Measurements from ENCODE around the gene DSN1.

The DSN1 gene

DNA sequence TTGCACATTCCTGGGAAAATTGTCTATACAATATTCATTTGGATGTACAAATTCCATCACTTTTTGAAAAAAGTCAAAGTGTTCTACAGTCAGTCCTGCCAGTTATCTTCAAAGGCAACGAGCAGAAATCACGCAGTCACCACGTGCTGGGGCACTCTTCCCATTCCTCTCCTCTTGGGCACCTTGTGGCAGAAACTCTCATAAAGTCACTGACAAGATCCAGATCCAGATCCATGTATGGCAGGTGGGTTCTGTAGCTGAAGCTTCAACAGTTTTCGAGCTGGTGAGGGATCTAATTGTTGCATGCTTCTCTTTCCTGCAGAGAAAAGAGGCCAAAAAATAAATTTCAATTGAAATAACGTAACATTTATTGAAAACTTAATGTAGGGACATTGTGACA lies 21.0 kb downstream of the DSN1 start:
- DNase-seq (ENCODE audit: low read depth): no peak

DNA sequence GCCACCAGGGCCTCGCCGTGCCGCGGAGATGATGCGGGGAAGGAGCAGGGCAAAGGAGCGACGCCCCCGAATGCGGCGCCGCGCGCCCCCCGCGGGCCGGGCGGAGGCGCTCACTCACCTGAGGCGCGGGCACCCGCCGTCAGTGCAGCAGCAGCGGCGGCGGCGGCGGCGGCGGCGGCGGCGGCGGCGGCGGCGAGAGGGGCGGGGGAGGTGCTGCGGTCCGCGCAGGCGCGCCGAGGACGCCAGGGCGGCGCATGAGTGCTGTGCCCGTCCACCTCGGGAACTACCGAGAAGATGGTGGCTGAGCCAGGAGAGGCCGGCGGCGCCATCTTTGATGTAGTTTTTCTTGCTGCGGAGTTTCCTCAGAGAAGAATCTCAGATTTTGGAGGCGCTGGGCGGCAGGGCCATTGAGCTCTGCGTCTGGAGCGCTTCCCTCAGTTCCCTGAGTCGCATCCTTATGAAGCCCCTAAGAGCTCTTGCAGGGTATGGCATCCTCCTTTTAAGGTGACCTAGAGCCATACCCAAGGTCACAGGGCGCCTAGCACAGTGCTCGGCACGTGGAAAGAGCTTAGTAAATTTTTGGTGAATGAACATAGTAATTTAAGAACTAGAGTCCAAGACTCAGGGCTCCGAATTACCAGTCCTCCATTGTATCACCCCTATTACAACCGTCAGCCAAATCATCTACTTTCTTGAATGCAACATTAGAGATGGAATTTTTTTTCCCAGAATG lies 27.5 kb downstream of the DSN1 start, which contains the start of gene NDRG3:
NDRG3 (minus strand) TSS at position 164 of the 733 bp plus-strand sequence. CDS start 24,355 bp downstream, outside the sequence.
- peak; percentile 85 for DNase-seq (ENCODE audit: low read depth)

DNA sequence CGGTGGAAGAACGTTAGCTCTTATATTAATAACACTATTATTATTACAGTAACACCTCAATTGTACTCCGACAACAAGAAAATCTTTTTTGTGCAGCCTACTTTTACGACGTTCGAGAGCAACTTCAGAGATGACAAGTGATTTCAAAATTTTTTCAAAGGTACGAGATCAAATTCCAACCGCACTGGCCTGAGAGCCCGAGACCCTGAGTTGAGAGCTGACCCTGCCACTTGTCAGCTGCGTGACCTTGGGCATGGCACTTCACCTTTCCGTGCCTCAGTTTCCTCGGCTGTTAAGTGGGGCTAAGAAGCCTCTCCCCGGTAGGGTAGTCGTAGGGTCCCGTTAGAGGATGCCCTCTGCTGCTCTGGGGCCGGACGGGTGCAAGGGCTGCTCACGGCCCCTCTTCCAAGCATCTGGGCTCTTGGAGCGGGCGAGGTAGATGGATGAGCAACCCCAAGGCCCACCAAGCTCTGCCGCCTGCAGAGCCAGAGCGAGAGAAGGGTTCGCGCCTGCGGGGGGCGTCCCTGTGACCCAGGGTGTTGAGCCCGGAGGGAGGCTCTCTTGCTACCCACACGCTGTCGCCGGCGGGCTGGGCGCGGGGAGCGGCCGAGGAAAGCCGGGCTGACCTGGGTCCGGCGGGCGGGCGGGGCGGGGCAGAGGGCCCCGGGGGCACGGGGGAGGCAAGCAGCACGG lies 28.2 kb downstream of the DSN1 start:
- no peak for DNase-seq (ENCODE audit: low read depth)

DNA sequence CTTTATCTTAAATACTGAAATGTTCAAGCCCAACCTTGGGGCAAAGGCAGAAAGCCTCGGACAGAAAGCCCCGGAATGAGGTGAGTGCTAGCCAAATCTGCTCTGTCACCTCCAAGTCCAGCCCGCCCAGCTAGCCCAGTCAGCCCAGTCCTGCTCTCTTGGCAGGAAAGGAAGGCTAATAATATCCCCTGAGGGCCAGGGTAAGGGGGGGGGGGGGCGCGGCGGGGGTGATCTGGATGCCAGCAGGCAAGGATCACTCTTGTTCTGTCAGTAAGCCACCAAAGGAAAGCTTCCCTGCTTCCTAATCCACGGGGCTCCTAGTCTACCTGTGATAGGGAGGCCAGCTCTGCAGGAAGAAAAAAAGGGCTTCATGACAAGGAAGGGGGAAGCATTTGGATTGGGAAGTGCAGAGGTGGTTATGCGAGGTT lies 28.8 kb downstream of the DSN1 start:
- no peak for DNase-seq (ENCODE audit: low read depth)

DNA sequence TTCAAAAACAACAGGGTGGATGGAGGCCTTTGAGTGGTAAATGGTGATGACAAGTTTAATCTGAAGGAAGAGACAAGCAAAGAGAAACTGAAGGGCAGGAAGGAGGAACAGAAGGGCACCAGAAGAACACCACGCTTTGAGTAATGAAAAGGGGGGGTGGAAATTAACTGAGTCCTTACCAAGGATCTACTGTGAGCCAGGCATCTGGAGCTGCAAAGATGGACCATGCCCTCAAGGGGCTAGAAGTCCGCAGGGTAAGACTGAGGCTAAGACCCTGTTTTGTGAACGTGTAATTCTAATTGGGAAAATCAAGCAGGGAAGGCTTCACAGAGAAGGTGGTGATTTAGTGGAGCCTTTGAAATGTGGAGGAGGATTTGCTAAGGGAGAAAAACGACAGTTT lies 29.3 kb downstream of the DSN1 start:
- DNase-seq (ENCODE audit: low read depth): no peak

DNA sequence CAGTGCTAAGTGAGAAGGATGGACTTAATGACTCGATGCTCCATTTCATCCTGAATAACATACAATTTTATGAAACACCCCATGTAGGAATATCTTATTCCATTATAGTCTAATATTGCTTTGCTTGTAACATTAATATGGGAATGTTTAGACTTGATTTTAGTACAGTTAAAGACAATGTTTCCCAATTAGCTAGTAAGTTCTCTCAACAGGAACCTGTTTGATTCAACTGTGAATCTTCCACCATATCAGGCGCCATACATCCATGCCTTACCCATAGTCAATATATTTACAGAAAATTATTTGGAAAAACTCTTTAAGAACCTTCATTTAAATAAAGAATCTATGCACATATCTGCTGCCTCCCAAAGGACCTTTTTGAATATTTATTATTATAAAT lies 31.0 kb downstream of the DSN1 start:
- no peak for DNase-seq (ENCODE audit: low read depth)

DNA sequence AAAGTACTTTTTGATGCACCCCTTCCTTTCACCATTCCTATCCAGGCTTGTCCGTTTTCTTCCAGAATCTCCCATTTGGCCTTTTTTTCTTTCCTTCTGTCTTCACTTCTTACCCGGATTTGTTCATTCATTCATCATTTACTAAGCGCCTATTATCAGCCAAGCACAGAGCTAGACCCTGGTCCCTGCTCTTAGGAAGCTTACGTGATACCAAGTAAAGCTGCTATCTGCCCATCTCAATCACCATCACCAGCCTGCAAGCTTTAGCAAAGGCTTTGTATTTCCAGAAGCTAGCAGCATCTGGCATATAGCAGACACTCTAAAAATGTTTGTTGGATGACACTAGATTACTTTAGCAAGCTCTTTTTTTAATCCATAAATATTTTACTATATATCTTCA lies 32.5 kb downstream of the DSN1 start:
- DNase-seq (ENCODE audit: low read depth): no peak

DNA sequence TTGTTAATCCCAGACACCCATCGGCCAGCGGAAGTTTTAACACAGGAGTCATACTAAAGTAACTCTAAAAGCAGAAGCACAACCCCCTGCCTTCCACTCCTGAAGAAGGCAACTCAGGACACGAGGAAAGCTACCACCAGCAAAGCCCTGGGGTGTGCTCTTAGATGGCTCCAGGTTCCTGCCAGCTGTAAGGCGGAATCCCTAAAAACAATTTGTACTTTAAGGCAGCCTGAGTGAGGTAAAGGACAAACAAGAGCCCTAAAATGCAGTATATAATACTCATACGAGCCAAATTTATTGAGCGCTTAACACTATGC lies 36.4 kb downstream of the DSN1 start:
- DNase-seq (ENCODE audit: low read depth): no peak

DNA sequence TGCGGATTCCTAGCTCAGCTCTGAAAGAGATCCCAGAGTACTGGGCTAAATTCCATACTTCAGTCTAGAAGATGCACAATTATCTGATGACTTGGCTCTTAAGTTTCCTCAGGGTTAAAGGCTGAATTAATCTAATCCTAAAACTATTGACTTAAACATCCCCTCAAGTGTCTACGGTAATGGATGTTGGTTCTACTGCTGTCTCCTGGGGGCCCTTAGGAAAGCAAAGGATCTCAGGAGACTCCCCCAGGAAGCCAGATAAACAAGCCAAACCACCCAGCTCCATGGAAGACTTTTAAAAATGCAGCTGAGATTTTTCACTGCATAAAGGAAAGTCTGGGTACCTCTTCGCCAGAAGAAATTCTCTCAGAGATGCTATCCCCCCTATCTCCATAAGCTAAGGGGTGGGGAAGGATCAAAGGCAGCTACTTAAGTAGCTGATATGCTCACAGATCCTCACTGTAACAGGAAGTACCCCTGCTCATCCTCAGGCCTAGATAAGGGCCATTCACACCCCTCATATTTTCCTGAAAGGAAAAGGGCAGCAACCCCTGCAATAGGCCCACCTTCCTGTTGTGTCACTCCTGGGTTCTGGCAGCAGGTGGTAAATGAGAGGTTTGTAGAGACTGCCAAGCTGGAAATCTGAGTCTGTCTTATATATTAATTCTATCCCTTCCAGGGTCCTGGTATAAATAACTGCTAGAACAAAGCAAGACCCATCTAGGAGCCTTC lies 36.9 kb downstream of the DSN1 start:
- DNase-seq (ENCODE audit: low read depth): no peak

DNA sequence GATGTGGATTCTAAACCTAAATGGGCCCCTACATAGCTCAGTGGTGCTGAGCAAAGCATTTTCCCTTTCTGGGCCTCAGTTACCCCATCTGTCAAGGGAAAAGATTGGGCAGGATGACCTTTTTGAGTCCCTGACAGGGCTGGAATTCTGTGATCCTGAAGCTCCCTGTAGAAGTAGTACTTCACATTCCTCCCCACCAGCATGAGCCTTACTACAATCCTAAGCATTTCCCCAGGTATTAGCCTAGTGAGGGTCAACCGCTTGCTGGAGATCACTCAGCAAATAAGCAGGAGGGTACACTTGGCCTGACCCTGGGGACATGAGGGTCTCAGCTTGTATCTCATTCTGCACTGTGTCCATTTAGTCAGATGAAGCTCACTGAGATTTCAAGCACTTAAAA lies 41.1 kb downstream of the DSN1 start:
- no peak for DNase-seq (ENCODE audit: low read depth)

DNA sequence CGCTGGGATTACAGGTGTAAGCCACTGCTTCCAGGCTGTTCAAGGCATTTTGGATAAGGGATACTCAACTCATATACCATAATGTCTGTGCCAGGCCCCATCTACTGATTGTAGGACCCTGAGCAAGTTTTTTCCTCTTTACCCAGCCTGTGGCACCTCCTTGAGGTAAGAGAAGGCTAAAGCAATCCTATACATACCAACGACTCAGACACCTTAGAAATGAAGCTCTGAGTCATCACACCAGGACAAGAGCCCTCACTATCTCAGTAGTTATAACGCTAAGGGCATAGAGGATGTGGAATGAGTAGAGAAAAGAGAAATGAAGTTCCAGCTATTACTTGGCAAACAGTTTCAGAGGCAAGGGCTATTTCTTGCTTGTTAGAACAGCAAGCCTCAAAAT lies 44.6 kb downstream of the DSN1 start:
- DNase-seq (ENCODE audit: low read depth): no peak

DNA sequence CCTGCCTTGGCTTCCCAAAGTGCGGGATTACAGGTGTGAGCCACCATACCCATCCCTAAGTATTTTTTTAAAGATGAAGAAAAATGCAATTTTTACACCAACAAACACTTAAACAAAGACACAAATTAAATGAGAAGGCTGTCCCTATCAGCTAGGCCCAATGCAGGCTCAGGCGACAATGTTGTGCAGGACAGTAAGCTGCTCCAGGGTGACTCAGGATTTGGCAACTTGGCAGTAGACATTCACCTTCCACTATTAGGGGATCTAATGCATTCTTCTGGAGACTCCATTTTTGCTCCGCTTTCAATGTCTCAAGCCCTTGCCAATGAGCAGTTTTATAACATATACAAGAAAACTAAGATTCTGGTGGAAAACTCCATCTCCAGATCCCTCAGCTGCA lies 47.4 kb downstream of the DSN1 start:
- DNase-seq (ENCODE audit: low read depth): no peak

DNA sequence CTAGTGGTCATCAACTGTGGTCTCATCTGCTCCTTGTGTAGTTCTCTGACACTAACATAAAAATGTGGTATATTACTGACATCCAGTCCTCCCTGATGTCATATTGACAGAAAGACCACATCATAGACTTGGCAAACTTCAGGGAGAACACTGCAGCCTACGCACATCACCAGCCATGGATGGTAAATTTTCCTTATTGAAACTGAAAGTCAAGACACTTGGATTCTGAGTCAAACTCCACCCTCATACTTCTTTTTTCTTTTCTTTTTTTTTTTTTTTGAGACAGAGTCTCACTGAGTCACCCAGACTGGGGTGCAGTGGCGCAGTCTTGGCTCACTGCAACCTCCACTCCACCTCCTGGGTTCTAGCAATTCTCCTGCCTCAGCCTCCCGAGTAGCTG lies 53.1 kb downstream of the DSN1 start:
- no peak for DNase-seq (ENCODE audit: low read depth)

DNA sequence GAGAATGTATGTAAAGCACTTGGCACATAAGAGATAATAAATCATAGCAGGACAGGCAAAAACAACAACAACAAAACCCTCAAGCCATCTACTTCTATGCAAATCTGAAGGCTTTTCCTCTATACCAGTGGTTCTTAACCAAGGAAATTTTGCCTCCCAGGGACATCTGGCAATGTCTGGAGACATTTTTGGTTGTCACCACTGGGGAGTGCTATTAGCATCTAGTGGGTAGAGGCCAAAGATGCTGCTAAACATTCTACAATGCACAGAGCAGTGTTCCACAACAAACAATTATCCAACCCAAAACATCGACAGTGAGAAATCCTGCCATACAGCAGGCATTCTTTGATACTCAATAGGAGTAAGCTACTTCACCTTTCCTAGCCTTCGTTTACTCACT lies 55.9 kb downstream of the DSN1 start:
- no peak for DNase-seq (ENCODE audit: low read depth)

DNA sequence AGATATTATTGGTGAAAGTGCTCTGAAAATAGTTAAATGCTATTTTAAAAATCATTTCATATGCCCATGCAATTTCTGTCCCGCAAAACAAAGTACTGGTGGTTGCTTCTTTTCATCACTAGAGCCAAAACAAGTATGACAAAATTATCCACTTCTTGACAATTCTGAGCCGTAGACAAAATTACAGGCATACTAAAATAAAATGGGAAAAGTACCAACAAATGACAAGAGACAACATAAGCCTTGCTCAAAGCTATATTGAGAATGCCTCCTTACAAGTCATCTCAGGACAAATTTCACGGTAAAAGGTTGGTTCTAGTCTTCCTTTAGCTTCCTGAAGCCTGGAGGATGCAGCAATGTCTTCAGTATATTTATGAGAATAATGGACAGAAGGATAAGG lies 56.5 kb downstream of the DSN1 start:
- no peak for DNase-seq (ENCODE audit: low read depth)

DNA sequence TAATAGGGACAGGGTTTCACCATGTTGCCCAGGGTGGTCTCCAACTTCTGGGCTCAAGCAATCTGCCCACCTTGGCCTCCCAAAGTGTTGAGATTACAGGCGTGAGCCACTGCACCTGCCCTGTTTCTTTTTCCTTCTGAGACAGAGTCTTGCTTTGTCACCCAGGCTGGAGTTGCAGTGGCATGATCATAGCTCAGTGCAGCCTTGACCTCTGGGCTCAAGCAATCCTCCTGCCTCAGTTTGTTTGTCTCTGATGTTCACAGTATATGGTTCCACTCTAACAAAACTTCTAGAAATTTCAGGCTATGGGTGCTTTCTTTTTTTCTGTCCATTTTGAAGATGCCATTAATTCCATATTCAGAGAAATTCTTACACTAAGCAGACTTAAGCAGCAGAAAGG lies 60.8 kb downstream of the DSN1 start:
- no peak for DNase-seq (ENCODE audit: low read depth)

DNA sequence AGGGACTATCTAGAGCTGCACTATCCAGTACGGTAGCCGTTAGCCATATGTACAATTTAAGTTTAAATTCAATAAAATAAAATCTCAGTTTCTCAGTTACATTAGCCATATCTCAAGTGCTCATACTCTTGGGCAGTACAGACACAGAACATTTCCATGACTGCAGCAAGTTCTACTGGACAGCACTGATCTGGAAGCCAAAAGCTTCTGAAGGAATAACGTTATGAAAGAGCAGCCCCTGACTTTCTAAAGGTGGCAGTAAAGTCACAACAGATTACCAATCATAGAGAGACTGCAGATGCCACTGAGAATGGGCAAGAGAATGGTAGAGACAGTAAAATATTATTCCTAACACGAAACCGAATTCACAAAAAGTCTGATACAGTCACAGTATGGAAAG lies 64.4 kb downstream of the DSN1 start:
- DNase-seq (ENCODE audit: low read depth): no peak

DNA sequence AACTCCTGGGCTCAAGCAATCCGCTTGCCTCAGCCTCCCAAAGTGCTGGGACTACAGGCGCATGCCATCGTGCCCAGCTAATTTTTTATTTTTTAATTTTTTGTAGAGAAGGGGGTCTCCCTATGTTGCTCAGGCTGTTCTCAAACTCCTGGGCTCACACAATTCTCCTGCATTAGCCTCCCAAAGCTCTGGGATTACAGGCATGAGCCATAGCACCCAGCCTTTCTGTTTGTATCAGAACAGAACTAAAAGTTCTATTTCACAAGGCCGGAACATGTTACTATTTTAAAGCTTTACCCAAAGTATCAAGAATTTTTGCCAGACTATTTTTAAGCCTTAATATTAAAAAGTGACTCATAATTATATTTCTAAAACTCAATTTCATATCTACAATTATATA lies 70.0 kb downstream of the DSN1 start:
- no peak for DNase-seq (ENCODE audit: low read depth)
